ENCODE measurements around the gene ARHGAP40.

DNA sequence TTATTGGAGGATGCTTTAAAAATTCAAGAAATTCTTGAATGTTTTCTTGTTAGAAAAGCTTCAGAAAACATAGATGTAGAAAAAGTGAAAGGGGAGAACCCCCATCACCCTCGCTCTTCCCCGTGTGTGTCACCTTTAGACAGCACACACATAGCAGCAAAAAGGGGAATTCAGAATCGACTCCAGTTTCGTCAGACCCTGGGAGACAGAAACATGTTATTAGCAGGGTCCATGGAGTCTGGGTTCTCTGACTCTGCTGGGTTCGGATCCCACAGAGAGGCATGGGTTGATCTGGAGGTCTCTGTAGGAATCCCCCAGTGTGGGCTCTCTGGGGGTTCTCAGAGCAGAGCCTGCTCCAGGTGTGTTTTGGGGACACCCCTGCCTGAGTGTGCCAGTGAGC lies 43.7 kb downstream of the ARHGAP40 start:
- TF ChIP-seq, protein P1, sequence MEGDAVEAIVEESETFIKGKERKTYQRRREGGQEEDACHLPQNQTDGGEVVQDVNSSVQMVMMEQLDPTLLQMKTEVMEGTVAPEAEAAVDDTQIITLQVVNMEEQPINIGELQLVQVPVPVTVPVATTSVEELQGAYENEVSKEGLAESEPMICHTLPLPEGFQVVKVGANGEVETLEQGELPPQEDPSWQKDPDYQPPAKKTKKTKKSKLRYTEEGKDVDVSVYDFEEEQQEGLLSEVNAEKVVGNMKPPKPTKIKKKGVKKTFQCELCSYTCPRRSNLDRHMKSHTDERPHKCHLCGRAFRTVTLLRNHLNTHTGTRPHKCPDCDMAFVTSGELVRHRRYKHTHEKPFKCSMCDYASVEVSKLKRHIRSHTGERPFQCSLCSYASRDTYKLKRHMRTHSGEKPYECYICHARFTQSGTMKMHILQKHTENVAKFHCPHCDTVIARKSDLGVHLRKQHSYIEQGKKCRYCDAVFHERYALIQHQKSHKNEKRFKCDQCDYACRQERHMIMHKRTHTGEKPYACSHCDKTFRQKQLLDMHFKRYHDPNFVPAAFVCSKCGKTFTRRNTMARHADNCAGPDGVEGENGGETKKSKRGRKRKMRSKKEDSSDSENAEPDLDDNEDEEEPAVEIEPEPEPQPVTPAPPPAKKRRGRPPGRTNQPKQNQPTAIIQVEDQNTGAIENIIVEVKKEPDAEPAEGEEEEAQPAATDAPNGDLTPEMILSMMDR (IDR thresholded peaks at IDR 0.05): no peak
- TF ChIP-seq POLR2A (IDR thresholded peaks at IDR 0.05): no peak
